Ishikawa (cell line): Measurements from ENCODE around the gene RYR1.

Experiments used
- CEBPB ChIP-seq: IDR thresholded peaks from 2 replicates; pipeline ENCODE4 v1.6.1; 2012
- CREB1 ChIP-seq: IDR thresholded peaks from 2 replicates; pipeline ENCODE4 v1.6.1; 2012; ENCODE audit warnings: low read depth
- EGR1 ChIP-seq: IDR thresholded peaks from 2 replicates; pipeline ENCODE4 v1.6.1; 2012
- EP300 ChIP-seq: IDR thresholded peaks from 2 replicates; pipeline ENCODE4 v1.6.1; 2012; ENCODE audit warnings: borderline replicate concordance
- MAX ChIP-seq: IDR thresholded peaks from 2 replicates; pipeline ENCODE4 v1.6.1; 2012
- RAD21 ChIP-seq: IDR thresholded peaks from 2 replicates; pipeline ENCODE4 v1.6.1; 2012; ENCODE audit warnings: low read depth
- TAF1 ChIP-seq: IDR thresholded peaks from 2 replicates; pipeline ENCODE4 v1.6.1; 2012; ENCODE audit warnings: low read depth, mild to moderate bottlenecking
- TCF12 ChIP-seq: IDR thresholded peaks from 2 replicates; pipeline ENCODE4 v1.6.1; 2012; ENCODE audit warnings: low read depth
- TEAD4 ChIP-seq: IDR thresholded peaks from 2 replicates; pipeline ENCODE4 v1.6.1; 2012
- YY1 ChIP-seq: IDR thresholded peaks from 2 replicates; pipeline ENCODE4 v1.6.1; 2012; ENCODE audit warnings: low read depth
- TF ChIP-seq, protein P1 (sequence below): IDR thresholded peaks from 2 replicates; pipeline ENCODE4 v1.6.1; 2012; ENCODE audit warnings: low read depth, mild to moderate bottlenecking
- TF ChIP-seq, protein P2 (sequence below): IDR thresholded peaks from 2 replicates; pipeline ENCODE4 v1.6.1; 2012

- TF ChIP-seq RAD21 (no peak), MAX (no peak), CREB1 (no peak), YY1 (no peak), EP300 (no peak), CEBPB (no peak), TEAD4 (no peak), EGR1 (no peak), TAF1 (no peak), TCF12 (no peak)
- TF ChIP-seq, protein P1, sequence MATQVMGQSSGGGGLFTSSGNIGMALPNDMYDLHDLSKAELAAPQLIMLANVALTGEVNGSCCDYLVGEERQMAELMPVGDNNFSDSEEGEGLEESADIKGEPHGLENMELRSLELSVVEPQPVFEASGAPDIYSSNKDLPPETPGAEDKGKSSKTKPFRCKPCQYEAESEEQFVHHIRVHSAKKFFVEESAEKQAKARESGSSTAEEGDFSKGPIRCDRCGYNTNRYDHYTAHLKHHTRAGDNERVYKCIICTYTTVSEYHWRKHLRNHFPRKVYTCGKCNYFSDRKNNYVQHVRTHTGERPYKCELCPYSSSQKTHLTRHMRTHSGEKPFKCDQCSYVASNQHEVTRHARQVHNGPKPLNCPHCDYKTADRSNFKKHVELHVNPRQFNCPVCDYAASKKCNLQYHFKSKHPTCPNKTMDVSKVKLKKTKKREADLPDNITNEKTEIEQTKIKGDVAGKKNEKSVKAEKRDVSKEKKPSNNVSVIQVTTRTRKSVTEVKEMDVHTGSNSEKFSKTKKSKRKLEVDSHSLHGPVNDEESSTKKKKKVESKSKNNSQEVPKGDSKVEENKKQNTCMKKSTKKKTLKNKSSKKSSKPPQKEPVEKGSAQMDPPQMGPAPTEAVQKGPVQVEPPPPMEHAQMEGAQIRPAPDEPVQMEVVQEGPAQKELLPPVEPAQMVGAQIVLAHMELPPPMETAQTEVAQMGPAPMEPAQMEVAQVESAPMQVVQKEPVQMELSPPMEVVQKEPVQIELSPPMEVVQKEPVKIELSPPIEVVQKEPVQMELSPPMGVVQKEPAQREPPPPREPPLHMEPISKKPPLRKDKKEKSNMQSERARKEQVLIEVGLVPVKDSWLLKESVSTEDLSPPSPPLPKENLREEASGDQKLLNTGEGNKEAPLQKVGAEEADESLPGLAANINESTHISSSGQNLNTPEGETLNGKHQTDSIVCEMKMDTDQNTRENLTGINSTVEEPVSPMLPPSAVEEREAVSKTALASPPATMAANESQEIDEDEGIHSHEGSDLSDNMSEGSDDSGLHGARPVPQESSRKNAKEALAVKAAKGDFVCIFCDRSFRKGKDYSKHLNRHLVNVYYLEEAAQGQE: no peak
- TF ChIP-seq, protein P2, sequence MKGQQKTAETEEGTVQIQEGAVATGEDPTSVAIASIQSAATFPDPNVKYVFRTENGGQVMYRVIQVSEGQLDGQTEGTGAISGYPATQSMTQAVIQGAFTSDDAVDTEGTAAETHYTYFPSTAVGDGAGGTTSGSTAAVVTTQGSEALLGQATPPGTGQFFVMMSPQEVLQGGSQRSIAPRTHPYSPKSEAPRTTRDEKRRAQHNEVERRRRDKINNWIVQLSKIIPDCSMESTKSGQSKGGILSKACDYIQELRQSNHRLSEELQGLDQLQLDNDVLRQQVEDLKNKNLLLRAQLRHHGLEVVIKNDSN: no peak
These were observed 32.6 kb downstream of the RYR1 start for GRCh38 chr19:38466050-38466449.
